Smooth muscle cell of the umbilical artery (primary cell): ENCODE measurements around the gene NPNT. TPM values are rescaled to one million over a fixed set of nuclear protein-coding genes. Genes with fewer than 3 reads are reported as not detected.

Experiments
- total RNA-seq: library from RNA; depleted of rRNA; stranded (reverse); fragments of >200 nt; gene quantifications from 2 replicates; pipeline ENCODE4 v1.2.3, GENCODE V29; 2014

The NPNT gene
- total RNA-seq, result 0.14 and 0.30 TPM in 2 replicates

GRCh38 chr4:105894660-105895582 is at the start of gene NPNT:
Gene NPNT, plus strand, starts transcription at chr4:105895471. Its CDS starts 182 bp downstream, at chr4:105895653.

Other genes with a start within 250 kb of the NPNT start
- gene INTS12, start 186.8 kb upstream of the NPNT start, total RNA-seq, result 17.2 TPM in 2 replicates
- gene GSTCD, start 186.7 kb upstream of the NPNT start, total RNA-seq, result 9.8 and 12.5 TPM in 2 replicates